Fibroblast of skin of right quadriceps (primary cell): ENCODE measurements around the gene YEATS2.

Source experiments
- DNase-seq: peaks from one replicate; pipeline ENCODE4 v3.0.0-alpha.2; 2013

Gene YEATS2

DNA sequence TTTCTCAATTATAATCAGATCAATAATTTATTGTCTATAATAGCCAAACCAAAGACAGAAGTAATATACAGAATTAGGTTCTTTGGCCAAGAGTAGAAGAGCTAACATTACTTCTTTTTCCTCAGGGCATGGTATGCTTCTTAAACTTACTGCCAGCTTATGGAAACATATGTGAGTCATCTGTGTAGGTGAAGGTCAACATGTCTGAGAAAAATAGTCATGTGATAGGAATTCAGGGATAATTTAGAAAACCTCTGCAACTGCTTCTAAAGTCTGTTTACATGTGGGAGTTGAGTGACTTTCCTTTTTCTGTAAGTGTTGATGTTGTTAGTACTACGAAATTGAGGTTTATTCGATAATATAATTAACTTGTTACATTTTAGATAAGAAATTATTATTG, 147.0 kb downstream of the YEATS2 start:
- peak; percentile 83 for DNase-seq

- no peak for DNase-seq
These were observed 147.5 kb downstream of the YEATS2 start for GRCh38 chr3:183845090-183845489.

GRCh38 chr3:183845608-183846288, 148.2 kb downstream of the YEATS2 start:
- peak; percentile 66 for DNase-seq

DNA sequence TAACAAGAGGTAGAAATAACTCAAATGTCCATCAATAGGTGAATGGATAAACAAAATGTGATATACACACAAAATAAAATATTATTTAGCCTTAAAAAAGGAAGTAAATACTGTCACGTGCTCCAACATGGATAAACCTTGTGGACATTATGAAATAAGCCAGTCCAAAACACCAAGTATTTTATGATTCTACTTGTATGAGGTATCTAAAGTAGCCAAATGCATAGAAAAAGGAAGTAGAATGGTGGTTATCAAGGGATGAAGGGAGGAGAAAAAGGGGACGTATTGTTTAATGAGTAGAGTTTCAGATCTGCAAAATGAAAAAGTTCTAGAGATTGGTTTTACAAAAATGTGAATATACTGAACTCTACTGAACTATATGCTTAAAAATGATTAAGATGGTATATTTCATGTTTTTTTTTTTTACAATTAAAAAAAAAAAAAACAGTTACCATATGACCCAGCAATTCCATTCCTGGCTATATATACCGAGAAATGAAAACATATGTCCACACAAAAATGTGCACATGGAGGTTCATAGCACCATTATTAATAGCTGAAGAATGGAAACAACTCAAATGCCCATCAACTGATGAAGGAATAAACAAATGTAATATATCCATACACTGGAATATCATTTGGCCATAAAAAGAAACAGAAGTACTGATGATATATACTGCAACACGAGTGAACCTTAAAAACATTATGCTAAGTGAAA, 156.9 kb downstream of the YEATS2 start:
- DNase-seq: no peak

GRCh38 chr3:183857863-183858262, 160.3 kb downstream of the YEATS2 start:
- DNase-seq: no peak
